NCI-H1048 (cell line): ENCODE data around the gene MARCOL.

Source experiments
- DNase-seq: peaks from one replicate; lab custom pipeline; 2025; lab: John Stamatoyannopoulos, UW

MARCOL gene, protein sequence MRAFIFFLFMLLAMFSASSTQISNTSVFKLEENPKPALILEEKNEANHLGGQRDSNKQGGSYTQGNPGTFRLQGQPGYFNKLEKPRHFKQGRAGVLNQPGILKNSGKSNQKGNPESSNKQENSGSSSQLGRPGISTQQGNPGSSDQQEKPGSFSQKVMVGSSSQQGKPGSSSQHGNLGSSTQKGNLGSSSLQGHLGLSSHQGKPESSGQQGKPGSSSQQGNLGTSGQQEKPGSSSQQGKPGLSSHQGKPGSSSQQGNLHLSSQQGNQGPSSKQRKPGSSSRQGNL

DNA sequence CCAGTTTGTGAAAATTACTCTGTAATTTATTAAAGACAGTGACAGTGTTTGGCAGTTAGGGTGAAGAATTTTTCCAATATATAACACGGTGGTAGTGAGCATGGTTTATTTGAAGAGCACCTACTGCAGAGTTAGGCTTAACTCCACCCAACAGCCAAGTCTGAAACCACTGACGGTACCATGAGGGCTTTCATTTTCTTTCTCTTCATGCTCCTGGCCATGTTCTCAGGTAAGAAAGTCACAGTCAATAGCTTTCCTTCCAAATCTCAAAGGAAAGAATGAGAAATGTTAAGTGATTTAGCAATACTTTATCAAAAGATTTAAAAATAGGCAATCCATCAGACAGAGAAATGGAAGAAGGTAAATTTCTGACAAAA lies at the start of gene MARCOL:
TSS of gene MARCOL (plus strand) at position 108 of the 377 bp plus-strand sequence. CDS start at position 181, 73 bp downstream.
- DNase-seq = no peak

DNA sequence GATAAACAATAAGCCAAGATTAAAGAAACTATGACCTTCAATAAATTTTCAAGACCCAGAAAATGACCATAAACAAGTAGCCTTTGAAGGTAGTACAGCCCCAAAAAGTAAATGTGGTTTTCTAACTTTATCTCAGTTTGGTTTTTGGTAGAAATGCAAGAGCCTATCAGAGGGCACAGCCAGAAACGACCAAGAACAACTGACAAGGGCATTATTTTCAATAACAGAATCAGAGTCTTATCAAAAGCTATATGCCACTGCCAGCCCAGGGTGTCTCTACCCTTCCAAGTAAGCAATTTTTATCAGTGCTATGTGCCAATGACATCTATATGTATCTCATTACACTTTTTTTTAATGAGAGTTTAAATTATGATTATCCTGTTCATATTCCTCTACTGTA lies 47.3 kb upstream of the MARCOL start:
- no peak for DNase-seq

- no peak for DNase-seq
Observed at GRCh38 chr5:148193202-148193601, 45.1 kb upstream of the MARCOL start.

DNA sequence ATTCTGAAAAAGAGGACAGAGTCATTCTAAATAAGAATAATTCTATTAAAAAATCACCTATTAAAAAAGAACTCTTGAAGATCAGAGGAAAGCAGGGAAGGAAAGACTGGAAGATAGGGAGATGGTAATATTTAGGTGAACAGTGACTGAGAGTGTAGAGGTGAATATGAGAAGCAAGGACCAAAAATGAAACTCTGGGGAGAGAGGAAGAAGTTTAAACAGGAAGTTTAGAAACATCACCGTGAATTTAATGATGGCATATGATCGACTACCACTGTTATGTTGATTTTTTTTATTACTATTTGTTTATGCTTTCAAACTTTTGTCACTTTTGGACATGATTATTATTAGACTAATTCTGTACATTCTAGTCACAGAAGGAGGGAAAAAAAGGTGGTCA lies 37.2 kb upstream of the MARCOL start:
- DNase-seq = no peak

DNA sequence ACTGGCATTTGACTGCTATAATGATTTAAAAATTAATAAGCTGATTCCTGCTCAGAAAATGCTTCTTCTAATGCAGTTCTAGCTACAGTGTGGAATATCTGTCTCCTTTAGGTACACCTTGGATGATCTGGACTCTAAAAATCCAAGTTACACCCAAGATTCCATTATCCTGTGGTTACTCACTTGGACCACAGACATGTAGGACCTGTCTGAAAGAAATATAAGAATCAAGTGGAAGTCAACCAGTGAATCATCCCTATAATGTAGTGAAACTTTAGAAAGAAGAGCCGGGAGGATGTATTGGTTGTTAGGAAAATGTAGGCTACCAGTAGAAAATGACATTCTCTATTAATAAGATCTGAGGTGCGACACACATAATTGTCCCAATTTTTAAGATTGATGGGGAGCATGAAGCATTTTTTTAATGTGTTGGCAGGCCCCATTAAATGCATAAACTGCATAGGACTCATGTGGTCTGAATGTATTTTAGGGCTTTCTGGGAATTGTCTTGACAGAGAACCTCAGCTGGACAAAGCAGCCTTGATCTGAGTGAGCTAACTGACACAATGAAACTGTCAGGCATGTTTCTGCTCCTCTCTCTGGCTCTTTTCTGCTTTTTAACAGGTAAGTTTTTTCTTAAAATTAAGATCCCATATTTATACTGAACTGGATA lies 35.7 kb upstream of the MARCOL start, which contains the start of gene SPINK6:
TSS of gene SPINK6 (plus strand) at position 512 of the 673 bp plus-strand sequence. CDS start at position 567, 55 bp downstream.
- no peak for DNase-seq

DNA sequence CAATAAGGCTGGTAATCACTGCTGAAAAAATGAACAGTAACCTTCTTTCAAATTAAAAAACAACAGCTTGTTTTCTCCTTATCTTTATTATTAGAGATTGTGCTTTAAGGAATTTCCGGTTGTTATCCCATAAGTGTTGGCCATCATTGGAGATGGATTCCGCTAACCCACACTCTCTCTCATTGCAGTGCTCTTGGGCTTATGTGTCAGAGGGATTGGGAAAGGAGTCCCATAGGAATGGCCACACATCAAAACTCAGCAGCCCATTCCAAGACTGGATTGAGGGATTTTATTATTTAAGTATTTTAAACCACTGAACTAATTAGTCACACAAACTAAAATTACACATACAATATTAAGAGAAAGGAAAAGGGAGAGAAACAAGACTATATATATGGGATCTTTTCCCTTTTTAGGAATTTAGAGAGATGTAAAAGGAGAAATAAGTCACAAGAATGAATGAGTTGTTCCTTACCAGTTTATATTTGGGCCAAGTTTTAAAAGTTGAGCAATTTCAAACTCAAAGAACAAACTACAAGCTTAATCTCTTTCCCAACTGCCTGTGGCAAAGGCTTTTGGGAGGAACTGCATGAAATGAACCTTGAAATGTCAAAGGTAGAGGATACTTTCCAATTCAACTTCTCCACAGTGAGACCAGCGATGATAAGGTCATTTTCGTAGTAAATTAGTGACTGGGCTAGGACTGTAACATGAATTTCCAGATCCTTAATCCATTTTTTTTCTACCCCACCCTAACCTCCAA lies 33.1 kb upstream of the MARCOL start:
- peak; percentile 37 for DNase-seq

DNA sequence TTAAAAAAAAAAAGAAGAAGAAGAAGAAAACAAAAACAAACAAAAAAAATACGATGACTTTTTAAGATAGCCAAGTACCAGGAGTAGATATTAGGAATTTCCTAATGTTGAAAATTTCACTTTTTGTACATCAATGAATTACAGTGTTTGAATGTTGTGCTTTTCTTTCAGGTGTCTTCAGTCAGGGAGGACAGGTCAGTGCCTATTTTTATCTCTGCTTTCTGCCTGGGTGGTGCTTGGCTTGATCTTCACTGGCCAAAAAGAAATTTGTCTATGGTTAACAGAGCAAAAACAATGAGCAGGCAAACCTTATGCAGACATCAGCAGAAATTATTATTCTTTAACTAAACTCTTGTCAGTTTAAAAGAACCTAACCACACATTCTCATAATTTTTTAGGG lies 32.5 kb upstream of the MARCOL start:
- DNase-seq = no peak

DNA sequence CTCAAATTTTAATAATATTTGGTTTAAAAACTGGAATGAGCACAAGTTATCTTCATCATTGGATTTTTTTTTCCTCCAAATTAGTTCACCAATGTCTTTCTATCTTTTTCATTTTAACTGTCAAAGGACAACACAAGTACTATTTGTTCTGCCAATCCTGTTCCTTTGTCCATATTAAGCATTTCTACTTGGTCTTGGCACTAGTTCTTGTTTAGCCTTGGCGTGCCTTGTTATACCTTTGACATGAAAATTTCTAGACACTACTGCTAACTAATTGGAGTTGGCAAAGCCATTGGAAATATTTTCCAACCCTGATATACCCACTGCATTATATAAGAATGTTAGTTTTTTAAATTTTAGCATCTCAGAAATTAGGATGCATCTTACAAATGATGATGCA lies 31.7 kb upstream of the MARCOL start:
- DNase-seq = no peak

DNA sequence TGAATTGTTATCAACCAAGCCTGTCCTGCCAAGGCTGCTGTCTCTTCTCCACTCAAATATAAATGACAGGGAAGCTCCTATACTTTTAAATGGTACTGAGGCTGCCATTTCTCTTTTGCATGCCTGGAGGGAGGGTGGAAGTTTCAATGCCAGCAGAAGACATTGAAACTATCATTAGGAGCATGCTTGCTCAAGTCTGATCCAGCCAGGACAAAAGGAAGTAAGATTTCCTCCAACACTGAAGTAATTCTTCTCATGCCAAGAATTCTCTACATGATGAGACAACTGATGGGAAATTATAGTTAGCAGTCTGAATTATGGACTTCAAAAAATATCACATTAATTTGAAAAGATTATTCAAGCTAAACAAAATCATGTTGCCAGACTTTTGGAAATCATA lies 30.1 kb upstream of the MARCOL start:
- DNase-seq = no peak

GRCh38 chr5:148209151-148209770 lies 29.1 kb upstream of the MARCOL start:
- peak; percentile 81 for DNase-seq

GRCh38 chr5:148214665-148215185 lies 23.6 kb upstream of the MARCOL start:
- no peak for DNase-seq

- DNase-seq = no peak
Observed at GRCh38 chr5:148221508-148221907, 16.8 kb upstream of the MARCOL start.

GRCh38 chr5:148224117-148224742 lies 14.1 kb upstream of the MARCOL start:
- DNase-seq = no peak

DNA sequence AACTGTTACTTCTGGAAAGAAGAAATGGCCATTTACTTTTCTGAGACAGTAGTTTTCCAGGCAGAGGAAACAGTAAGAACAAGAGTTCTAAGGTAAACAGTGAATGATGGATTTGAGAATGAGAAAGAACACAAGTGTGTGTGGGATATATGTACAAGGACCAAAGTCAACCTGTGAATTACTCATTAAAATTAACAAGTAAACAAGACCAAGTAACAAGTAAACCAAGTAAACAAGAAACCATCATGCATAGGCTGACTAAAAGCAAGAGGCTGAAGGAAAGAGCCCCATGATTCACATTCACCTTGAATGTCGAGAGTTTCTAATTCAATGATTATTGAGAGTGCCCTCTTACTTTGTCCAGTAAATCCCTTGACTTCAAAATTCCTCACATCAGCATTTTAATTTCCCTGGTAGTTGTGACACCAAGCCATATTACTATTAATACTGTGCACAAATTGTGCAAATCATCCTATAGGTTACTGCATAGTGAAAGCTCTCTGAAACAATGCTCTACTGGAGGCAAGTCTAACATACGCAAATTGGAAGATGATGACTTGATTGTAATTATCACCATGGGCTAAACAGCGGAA lies 9.8 kb upstream of the MARCOL start:
- no peak for DNase-seq

GRCh38 chr5:148229840-148230239 lies 8.5 kb upstream of the MARCOL start:
- DNase-seq = no peak

DNA sequence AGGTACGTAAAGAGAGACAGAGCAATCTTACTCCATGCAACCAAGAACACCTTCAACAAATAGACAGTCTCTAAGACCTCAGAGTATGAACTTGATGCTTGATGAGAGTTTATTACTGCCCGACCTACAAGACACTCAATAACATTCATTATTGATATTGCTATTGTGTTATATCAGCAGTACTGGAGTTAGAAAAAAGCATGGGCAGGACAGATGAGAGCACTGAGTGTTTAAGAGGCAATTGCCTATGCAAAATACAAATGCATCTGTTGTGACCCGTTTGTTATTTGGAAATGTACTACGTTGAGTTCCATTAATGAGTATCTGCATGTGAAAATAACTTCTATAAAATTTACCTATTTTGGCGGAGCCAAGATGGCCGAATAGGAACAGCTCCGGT lies 8.1 kb upstream of the MARCOL start:
- DNase-seq = no peak

DNA sequence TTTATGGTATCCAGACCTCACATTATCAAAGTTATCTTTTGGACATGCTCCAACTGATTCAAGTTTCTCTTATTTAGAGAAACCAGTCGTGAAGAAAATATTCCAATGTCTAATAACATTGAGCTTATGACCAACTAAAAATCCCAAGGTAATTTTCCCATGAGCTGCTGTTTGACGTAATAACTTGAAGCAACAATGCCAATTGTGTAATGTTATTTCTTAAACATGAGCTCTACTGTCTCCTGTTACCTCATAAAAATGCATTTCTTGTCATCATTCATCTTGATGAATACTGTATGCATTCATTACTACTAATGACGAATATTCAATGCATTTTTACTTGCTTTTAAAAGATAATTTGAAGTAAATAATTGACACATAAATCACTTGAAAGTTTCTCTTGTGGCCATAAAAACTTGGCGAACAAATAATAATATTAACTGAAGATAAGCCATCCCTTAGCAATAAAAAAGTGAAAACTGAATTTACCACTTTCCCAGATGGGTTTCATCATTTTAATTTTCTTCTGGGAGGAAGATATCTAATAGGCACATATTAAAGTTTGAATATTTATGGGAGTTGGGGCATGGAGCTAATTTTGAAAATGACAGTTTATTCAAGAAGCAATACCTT lies 424 bp upstream of the MARCOL start:
- DNase-seq = no peak

- no peak for DNase-seq
Observed at GRCh38 chr5:148248894-148249293, 10.6 kb downstream of the MARCOL start.

GRCh38 chr5:148255456-148255855 lies 17.1 kb downstream of the MARCOL start:
- no peak for DNase-seq

DNA sequence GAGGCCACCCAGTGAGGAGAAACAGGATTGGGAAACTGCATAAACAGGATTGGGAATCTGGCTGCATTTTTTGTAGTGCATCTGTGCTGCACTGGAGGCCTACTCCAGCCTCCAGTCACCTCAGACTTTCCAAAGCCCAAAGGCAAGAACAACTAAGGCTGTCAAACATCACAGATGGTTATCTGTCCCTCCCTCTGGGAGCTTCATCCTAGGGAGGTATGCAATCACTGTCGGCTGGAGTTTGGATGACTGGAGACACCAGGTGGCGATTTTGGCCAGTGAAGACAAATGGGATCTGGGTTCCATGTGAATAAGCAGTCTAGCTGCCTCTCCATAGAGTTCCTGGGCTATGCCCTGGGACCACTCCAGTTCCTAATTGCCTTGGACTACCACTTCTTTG lies 21.0 kb downstream of the MARCOL start:
- DNase-seq = no peak

GRCh38 chr5:148261221-148261620 lies 22.9 kb downstream of the MARCOL start:
- DNase-seq = no peak
